GM23338 (cell line): Measurements from ENCODE around the gene CEACAM4. TPM values are rescaled to one million over a fixed set of nuclear protein-coding genes. Genes with fewer than 3 reads are reported as not detected.

Source experiments
- ATAC-seq: fragments of 200-7000 bp; cut with Tn5 transposase; 3 replicates; pipeline ENCODE4 v1.9.1; 2020
- DNase-seq: peaks from one replicate; pipeline ENCODE4 v3.0.0-alpha.2; 2015; ENCODE audit warnings: low spot score
- H2AFZ ChIP-seq: fragments of 200-600 bp; sonication (generic); 2 replicates; pipeline ENCODE4 v1.8.0; 2016; ENCODE audit warnings: antibody characterized with exemption, mild to moderate bottlenecking, moderate library complexity
- H3F3A ChIP-seq: fragments of 200-600 bp; sonication (generic); replicated peaks from 2 replicates; pipeline ENCODE4 v1.8.0; 2017; ENCODE audit warnings: antibody characterized with exemption, mixed run types, low read depth
- H3K27ac ChIP-seq: fragments of 200-600 bp; sonication (generic); 2 replicates; pipeline ENCODE4 v1.6.1; 2016; ENCODE audit warnings: low read depth
- H3K27me3 ChIP-seq: fragments of 200-600 bp; sonication (generic); 2 replicates; pipeline ENCODE4 v1.8.0; 2016; ENCODE audit warnings: mild to moderate bottlenecking, mixed run types, moderate library complexity; ENCODE audit not compliant: insufficient read depth
- H3K36me3 ChIP-seq: fragments of 200-600 bp; sonication (generic); 2 replicates; pipeline ENCODE4 v1.8.0; 2016; ENCODE audit warnings: mild to moderate bottlenecking; ENCODE audit not compliant: insufficient read depth
- H3K4me1 ChIP-seq: fragments of 200-600 bp; sonication (generic); 2 replicates; pipeline ENCODE4 v1.8.0; 2016; ENCODE audit warnings: mild to moderate bottlenecking, moderate library complexity; ENCODE audit not compliant: insufficient read depth
- H3K4me2 ChIP-seq: fragments of 200-600 bp; sonication (generic); 2 replicates; pipeline ENCODE4 v1.7.1; 2017; ENCODE audit warnings: mixed run types
- H3K4me3 ChIP-seq: fragments of 200-600 bp; sonication (generic); 2 replicates; pipeline ENCODE4 v1.6.1; 2016; ENCODE audit warnings: mixed run types
- H3K79me2 ChIP-seq: fragments of 200-600 bp; sonication (generic); replicated peaks from 2 replicates; pipeline ENCODE4 v1.8.0; 2017; ENCODE audit warnings: mild to moderate bottlenecking; ENCODE audit not compliant: insufficient read depth
- H3K9me2 ChIP-seq: fragments of 200-600 bp; sonication (generic); 2 replicates; pipeline ENCODE4 v1.8.0; 2017; ENCODE audit not compliant: insufficient read depth
- H4K20me1 ChIP-seq: fragments of 200-600 bp; sonication (generic); replicated peaks from 2 replicates; pipeline ENCODE4 v1.8.0; 2017; ENCODE audit warnings: mild to moderate bottlenecking; ENCODE audit not compliant: insufficient read depth
- H3K27ac Mint-ChIP-seq: 2 replicates; pipeline ENCODE4 v1.8.0; 2020; ENCODE audit warnings: inconsistent platforms, mild to moderate bottlenecking, moderate library complexity, mixed read lengths
- H3K27me3 Mint-ChIP-seq: 3 replicates; pipeline ENCODE4 v1.8.0; 2022; ENCODE audit warnings: low read depth, mild to moderate bottlenecking, moderate library complexity, mixed read lengths, inconsistent platforms; ENCODE audit not compliant: insufficient read depth, poor library complexity
- H3K36me3 Mint-ChIP-seq: 3 replicates; pipeline ENCODE4 v1.8.0; 2021; ENCODE audit warnings: low read depth, mild to moderate bottlenecking, inconsistent platforms, moderate library complexity, mixed read lengths
- H3K4me1 Mint-ChIP-seq: 3 replicates; pipeline ENCODE4 v1.8.0; 2020; ENCODE audit warnings: mild to moderate bottlenecking, inconsistent platforms, mixed read lengths
- H3K4me3 Mint-ChIP-seq: 3 replicates; pipeline ENCODE4 v1.8.0; 2021; ENCODE audit warnings: moderate library complexity, mild to moderate bottlenecking, inconsistent platforms, mixed read lengths
- H3K9me3 Mint-ChIP-seq: 3 replicates; pipeline ENCODE4 v1.8.0; 2020; ENCODE audit warnings: moderate library complexity, mild to moderate bottlenecking, inconsistent platforms, mixed read lengths
- CTCF ChIP-seq, 2 experiments: fragments of 200-600 bp in 1 of 2; sonication (generic) in 1 of 2; conservative IDR thresholded peaks; 2 replicates each; pipeline versions ENCODE4 v1.5.1 to v1.6.1; 2016 to 2017; ENCODE audit warnings: antibody characterized with exemption in 2 of 2, low read depth in 2 of 2, mild to moderate bottlenecking in 2 of 2, moderate library complexity in 1 of 2
- JUNB ChIP-seq: IDR thresholded peaks from one replicate; pipeline ENCODE4 v1.6.1; 2016; ENCODE audit warnings: antibody characterized with exemption; ENCODE audit not compliant: unreplicated experiment
- REST ChIP-seq: IDR thresholded peaks from one replicate; pipeline ENCODE4 v1.6.1; 2018; ENCODE audit warnings: antibody characterized with exemption; ENCODE audit not compliant: unreplicated experiment
- ZNF331 ChIP-seq: fragments of 250-450 bp; sonication (Bioruptor Pico); IDR thresholded peaks from 2 replicates; pipeline ENCODE4 v1.5.0; 2020; ENCODE audit warnings: low read depth, mild to moderate bottlenecking, moderate library complexity
- polyA plus RNA-seq: library from polyadenylated mRNA; unstranded; fragments of >200 nt; fragmentation: Nextera tagmentation; extraction: Ambion mirVana; gene quantifications from 2 replicates; pipeline ENCODE4 v1.2.1, GENCODE V29; 2016
- total RNA-seq: library from RNA; depleted of rRNA; stranded (reverse); fragments of >200 nt; shearing (Covaris generic); gene quantifications from 2 replicates; pipeline ENCODE4 v1.2.3, GENCODE V29; 2014
- TF ChIP-seq, protein P1 (sequence below): fragments of 250-450 bp; sonication (Bioruptor Pico); IDR thresholded peaks from 2 replicates; pipeline ENCODE4 v1.5.0; 2020; ENCODE audit warnings: mild to moderate bottlenecking, moderate library complexity

CEACAM4 gene
- total and polyA plus RNA-seq, 2 experiments from 2014 or later: not detected

- TF ChIP-seq REST: no peak
Measured at GRCh38 chr19:41586064-41586463, 40.8 kb downstream of the CEACAM4 start (continued).

DNA sequence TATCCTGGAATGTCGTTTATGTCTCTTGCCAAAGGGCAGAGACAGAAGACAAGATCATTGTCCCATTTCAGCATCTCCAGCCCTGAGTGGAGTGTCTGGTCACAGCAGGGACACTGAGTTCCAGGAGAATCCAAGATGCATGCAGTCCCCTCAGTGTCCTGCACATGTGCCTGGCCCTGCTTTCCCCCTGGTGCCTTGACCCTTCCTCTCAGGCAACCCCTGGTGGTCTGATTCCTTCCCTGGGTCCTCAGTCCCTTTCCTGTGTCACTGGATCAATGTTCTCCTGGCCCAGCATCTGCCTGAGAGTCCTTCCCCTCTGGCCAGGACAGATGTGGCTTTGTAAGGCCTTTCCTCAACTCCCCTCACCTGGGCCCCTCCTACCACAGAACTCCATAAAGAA lies 41.9 kb downstream of the CEACAM4 start:
- no peaks in the 10 kb centered on the region for H3K79me2 ChIP-seq
- no peak for DNase-seq
- no peaks in the 10 kb centered on the region for H3K9me2 ChIP-seq
- no peak overlapping the region for H2AFZ ChIP-seq
- H3F3A ChIP-seq: no peaks in the 10 kb centered on the region
- H3K4me1 ChIP-seq: no peaks in the 10 kb centered on the region
- Mint-ChIP-seq H3K9me3 (peaks cover 63% of the 10 kb centered on the region), H3K4me1 (no peaks in the 10 kb centered on the region), H3K4me3 (no peak overlapping the region), H3K27ac (no peak overlapping the region), H3K36me3 (peaks cover 29% of the 10 kb centered on the region), H3K27me3 (peaks cover 22% of the 10 kb centered on the region)
- no peak overlapping the region for H3K27ac ChIP-seq
- no peak overlapping the region for H3K4me3 ChIP-seq
- no peaks in the 10 kb centered on the region for H3K36me3 ChIP-seq
- no peak for ATAC-seq
- TF ChIP-seq CTCF (conservative IDR thresholded peaks at IDR 0.05; ENCODE audit: low read depth in 2 of 2) (no peak), JUNB (no peak), ZNF331 (no peak)
- TF ChIP-seq, protein P1, sequence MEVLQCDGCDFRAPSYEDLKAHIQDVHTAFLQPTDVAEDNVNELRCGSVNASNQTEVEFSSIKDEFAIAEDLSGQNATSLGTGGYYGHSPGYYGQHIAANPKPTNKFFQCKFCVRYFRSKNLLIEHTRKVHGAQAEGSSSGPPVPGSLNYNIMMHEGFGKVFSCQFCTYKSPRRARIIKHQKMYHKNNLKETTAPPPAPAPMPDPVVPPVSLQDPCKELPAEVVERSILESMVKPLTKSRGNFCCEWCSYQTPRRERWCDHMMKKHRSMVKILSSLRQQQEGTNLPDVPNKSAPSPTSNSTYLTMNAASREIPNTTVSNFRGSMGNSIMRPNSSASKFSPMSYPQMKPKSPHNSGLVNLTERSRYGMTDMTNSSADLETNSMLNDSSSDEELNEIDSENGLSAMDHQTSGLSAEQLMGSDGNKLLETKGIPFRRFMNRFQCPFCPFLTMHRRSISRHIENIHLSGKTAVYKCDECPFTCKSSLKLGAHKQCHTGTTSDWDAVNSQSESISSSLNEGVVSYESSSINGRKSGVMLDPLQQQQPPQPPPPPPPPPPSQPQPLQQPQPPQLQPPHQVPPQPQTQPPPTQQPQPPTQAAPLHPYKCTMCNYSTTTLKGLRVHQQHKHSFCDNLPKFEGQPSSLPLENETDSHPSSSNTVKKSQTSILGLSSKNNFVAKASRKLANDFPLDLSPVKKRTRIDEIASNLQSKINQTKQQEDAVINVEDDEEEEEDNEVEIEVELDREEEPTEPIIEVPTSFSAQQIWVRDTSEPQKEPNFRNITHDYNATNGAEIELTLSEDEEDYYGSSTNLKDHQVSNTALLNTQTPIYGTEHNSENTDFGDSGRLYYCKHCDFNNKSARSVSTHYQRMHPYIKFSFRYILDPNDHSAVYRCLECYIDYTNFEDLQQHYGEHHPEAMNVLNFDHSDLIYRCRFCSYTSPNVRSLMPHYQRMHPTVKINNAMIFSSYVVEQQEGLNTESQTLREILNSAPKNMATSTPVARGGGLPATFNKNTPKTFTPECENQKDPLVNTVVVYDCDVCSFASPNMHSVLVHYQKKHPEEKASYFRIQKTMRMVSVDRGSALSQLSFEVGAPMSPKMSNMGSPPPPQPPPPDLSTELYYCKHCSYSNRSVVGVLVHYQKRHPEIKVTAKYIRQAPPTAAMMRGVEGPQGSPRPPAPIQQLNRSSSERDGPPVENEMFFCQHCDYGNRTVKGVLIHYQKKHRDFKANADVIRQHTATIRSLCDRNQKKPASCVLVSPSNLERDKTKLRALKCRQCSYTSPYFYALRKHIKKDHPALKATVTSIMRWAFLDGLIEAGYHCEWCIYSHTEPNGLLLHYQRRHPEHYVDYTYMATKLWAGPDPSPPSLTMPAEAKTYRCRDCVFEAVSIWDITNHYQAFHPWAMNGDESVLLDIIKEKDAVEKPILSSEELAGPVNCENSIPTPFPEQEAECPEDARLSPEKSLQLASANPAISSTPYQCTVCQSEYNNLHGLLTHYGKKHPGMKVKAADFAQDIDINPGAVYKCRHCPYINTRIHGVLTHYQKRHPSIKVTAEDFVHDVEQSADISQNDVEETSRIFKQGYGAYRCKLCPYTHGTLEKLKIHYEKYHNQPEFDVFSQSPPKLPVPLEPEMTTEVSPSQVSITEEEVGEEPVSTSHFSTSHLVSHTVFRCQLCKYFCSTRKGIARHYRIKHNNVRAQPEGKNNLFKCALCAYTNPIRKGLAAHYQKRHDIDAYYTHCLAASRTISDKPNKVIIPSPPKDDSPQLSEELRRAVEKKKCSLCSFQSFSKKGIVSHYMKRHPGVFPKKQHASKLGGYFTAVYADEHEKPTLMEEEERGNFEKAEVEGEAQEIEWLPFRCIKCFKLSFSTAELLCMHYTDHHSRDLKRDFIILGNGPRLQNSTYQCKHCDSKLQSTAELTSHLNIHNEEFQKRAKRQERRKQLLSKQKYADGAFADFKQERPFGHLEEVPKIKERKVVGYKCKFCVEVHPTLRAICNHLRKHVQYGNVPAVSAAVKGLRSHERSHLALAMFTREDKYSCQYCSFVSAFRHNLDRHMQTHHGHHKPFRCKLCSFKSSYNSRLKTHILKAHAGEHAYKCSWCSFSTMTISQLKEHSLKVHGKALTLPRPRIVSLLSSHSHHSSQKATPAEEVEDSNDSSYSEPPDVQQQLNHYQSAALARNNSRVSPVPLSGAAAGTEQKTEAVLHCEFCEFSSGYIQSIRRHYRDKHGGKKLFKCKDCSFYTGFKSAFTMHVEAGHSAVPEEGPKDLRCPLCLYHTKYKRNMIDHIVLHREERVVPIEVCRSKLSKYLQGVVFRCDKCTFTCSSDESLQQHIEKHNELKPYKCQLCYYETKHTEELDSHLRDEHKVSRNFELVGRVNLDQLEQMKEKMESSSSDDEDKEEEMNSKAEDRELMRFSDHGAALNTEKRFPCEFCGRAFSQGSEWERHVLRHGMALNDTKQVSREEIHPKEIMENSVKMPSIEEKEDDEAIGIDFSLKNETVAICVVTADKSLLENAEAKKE: no peak
- H3K4me2 ChIP-seq: no peak overlapping the region
- H3K27me3 ChIP-seq: no peaks in the 10 kb centered on the region
- no peaks in the 10 kb centered on the region for H4K20me1 ChIP-seq
